Measurements from ENCODE around the gene TMTC1.

GRCh38 chr12:29508949-29509348 is 274.8 kb downstream of the TMTC1 start:
- TF ChIP-seq, protein P1, sequence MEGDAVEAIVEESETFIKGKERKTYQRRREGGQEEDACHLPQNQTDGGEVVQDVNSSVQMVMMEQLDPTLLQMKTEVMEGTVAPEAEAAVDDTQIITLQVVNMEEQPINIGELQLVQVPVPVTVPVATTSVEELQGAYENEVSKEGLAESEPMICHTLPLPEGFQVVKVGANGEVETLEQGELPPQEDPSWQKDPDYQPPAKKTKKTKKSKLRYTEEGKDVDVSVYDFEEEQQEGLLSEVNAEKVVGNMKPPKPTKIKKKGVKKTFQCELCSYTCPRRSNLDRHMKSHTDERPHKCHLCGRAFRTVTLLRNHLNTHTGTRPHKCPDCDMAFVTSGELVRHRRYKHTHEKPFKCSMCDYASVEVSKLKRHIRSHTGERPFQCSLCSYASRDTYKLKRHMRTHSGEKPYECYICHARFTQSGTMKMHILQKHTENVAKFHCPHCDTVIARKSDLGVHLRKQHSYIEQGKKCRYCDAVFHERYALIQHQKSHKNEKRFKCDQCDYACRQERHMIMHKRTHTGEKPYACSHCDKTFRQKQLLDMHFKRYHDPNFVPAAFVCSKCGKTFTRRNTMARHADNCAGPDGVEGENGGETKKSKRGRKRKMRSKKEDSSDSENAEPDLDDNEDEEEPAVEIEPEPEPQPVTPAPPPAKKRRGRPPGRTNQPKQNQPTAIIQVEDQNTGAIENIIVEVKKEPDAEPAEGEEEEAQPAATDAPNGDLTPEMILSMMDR (IDR thresholded peaks at IDR 0.05) = no peak
- no peak for TF ChIP-seq POLR2A (IDR thresholded peaks at IDR 0.05)
